Left renal pelvis (tissue), 4 donors: ENCODE measurements around the gene SYT5. TPM values are rescaled to one million over a fixed set of nuclear protein-coding genes. Genes with fewer than 3 reads are reported as not detected.
A peak's percentile ranks its signal among the peaks of the same experiment; 100 is the strongest.
"Not testable (repeated sequence)": the region's sequence is repeated elsewhere in the genome, so short reads cannot be mapped to it uniquely, and the experiment has no call there.

ENCODE experiments used
- DNase-seq, 4 donors: peaks; one replicate each; pipeline ENCODE4 v3.0.0-alpha.2; 2013; ENCODE audit warnings: low read depth in 4 of 4, low spot score in 3 of 4
- polyA plus RNA-seq, 4 donors: library from polyadenylated mRNA; unstranded; fragments of 120-200 nt; gene quantifications; one replicate each; pipeline ENCODE4 v1.2.1, GENCODE V29; 2013; ENCODE audit not compliant: insufficient read length in 4 of 4

The SYT5 gene
- under 1 TPM; 0.09 to 0.52 (median 0.29) TPM for polyA plus RNA-seq

GRCh38 chr19:55179606-55180484 is at the start of gene SYT5:
Gene SYT5, minus strand, starts transcription at chr19:55180289. Its CDS starts 1,248 bp downstream, at chr19:55179041.
- no peak for DNase-seq

DNA sequence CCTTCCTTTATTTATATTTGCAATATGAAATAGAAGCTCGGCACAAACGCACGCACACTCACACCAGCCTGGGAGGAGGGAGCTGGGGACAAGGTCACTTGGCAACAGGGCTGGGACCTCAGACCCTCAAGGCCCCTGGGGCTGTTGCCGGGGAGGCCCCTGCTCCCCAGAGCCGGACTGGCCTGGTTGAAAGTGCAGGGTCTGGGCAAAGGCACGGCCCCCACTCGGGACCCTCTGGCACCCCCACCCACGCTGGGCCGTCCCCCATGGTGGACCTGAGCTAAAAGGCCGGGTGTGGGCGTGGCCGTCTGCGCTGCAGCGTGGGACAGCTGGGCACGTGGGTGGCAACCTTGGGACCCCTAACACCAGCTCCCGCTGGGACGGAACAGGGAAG is 49.7 kb upstream of the SYT5 start:
- DNase-seq, result no peak

- no peak for DNase-seq
These were observed 49.2 kb upstream of the SYT5 start for GRCh38 chr19:55229145-55229788.

DNA sequence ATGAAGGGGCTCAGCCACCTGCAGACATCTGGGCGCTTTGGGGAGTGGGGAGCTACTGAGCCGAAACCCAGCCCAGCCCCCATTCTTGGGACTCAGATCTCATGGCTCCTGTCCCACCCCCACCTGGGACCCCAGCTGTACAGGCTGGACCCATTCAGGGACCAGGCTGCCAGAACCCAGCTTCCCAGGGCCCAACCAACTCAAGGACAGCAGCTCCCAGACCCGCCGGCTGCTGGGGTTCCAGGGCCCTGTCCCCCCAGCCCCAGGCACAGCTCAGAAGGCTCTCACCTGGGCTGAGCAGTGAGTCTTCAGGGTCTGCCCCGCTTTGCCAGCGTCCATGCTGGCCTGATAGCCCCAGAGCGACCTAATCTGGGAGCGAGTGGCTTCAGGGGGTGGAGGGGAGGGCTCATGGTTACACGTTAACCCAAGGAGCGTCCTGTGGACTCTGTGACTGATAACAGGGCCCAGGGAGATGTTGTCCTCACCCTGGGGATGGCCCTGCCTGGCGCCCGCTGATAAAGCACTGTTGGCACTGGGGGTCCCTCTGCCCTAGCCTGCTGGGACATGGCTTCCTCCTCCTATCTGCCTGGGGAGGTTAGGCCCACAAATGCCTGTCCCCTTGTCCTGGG is 48.4 kb upstream of the SYT5 start, which contains the start of gene TMEM86B:
Gene TMEM86B (minus strand): TSS at position 361 of the 629 bp plus-strand sequence. CDS start 22 bp downstream, at position 339.
- no peak for DNase-seq

DNA sequence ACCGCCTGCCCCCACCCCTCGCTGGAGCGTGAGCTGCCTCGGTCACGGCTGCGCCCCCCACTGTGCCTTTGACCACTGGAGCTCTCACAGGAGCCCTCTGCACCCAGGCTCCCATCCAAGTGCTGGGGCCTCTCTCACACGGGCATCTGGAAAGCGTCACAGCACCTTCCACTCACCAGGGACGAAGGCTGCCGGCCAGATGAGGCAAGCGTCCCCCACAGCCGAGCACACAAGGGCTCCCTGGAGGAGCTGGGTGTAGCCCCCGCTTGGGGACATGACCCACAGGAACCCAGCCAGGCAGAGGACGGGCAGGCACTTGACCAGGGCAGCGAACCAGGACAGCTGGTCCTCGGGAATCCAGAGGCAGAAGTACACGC is 47.9 kb upstream of the SYT5 start:
- DNase-seq, result no peak

DNA sequence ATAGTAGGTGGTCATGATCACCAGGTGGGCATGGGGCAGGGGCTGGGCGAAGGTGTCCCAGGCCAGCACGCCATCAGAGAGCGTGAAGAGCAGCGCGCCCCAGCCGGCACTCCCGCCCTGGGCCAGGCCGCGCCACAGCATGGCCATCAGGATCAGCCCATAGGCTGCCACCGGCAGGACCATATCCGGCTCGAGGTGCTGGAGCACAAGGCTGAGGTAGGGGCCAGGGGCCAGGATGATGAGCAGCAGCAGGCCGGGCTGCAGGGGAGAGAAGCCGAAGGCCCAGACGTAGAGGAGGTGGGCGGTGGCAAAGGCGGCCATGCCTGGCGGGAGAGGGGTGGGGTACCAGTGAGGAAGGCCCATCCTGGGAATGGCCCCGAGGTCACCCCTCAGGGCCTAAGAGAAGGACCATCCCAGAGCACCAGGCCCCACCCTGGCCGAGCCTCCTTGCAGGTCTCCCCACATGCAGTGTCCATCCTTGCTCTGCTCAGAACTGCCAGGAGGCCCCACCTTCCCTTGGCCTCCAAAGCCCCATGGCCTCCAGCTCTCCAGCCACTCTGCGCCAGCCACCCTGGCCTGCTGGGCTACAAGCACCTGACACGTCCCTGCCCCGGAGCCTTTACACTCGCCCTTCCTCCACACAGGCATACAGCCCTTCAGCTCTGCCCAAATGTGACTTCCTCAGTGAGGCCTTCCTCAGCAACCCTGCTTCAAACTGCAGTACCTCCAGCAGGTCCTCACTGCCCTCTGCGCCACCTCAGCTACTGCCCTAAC is 47.3 kb upstream of the SYT5 start:
- no peak for DNase-seq

- DNase-seq, result no peak
These were observed 46.7 kb upstream of the SYT5 start for GRCh38 chr19:55226788-55227187.

DNA sequence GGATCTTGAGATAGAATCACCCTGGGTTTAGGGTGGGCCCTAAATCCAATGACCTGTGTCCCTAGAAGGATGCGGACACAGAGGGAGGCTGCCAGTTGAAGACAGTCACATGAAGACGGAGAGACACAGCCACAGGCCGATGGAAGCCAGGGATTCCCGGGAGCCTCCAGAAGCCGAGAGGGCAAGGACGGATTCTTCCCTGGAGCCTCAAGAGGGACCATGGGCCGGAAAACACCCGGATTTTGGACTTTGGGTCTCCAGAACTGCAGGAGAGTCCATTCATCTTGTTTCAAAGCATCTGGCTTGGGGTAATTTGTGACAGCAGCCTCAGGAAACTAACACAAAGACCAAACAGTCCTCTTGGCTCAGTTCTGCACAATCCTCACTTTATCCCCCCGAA is 46.2 kb upstream of the SYT5 start:
- DNase-seq, result no peak

- DNase-seq, result no peak
These were observed 45.4 kb upstream of the SYT5 start for GRCh38 chr19:55225415-55225958.

- DNase-seq, result not testable (repeated sequence)
These were observed 44.8 kb upstream of the SYT5 start for GRCh38 chr19:55224679-55225414.

- no peak for DNase-seq
These were observed 44.1 kb upstream of the SYT5 start for GRCh38 chr19:55224038-55224665.

DNA sequence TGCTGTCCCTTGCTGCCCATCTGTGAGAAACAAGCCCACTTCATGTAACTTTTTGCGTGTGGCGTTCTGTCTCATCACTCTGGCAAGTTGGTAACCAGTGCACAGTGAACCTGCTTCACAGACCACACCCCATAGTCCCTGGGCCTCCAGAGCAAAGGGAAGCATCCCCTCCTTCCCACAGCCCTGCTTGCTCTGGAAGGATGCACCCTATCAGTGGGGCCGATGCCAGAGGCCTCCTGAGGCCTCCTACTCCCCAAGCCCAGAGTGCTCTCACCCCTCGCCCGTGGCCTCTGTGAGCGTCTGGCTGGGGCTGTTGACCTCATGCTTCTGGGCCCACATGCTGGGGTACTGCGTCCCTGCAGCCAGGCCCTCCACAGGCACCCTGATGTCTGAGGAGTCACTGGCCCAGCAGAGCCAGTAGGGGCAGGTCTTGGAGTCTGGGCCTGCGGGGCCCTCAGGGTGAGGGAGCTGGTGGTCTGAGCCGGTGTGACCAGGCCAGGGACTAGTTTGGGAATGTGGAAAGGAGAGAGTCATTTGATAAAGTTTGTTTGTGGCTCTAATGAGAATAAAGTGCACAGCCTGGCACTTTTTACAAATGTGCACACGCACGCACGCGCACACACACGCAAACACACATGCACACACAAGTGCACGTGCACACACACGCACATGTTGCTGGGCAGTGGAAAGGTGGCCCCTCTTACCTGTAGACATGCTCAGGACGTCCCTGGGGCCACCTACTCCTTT is 43.4 kb upstream of the SYT5 start:
- no peak for DNase-seq

DNA sequence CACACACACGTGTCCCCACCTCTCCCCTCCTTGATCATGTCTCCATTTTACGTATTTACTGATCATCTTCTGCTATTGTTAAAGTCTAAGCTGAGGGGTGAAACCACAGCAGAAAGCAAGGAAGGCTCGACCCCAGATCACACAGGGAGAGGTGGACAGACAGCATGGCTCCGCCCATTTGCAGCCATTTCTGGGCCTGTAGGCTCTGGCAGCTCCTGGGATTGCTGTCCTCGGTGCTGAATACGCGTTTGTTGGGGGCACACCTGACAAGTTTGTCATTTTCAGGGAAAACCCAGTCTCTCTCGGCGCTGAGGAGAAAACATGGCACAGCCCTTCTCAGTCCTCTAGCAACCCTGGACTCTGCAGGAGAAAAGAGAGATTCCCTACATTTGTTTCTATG is 40.4 kb upstream of the SYT5 start:
- no peak for DNase-seq

- peak; percentile 39 to 60 (median 56) for DNase-seq
These were observed 36.5 kb upstream of the SYT5 start for GRCh38 chr19:55216461-55217198.

GRCh38 chr19:55213547-55213946 is 33.5 kb upstream of the SYT5 start:
- no peak for DNase-seq

DNA sequence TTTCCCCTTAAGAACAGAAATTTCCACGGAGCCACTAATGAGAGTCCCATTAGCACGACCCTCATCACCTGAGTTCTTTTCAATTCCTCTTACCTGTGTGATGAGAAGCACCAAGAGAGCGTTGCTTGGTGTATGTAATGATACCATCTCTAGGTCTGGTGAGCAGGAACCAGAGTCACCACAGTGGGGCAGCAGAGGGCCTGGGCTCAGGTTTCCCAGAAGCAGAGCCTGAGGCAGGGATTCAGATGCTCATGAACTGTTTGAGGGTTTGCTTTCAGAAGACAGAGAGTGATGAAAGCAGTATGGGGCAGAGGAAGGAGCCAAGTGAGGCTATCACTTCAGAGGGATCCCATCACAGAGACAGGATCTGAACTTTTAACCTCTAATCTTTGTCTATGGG is 32.4 kb upstream of the SYT5 start:
- DNase-seq, result no peak

DNA sequence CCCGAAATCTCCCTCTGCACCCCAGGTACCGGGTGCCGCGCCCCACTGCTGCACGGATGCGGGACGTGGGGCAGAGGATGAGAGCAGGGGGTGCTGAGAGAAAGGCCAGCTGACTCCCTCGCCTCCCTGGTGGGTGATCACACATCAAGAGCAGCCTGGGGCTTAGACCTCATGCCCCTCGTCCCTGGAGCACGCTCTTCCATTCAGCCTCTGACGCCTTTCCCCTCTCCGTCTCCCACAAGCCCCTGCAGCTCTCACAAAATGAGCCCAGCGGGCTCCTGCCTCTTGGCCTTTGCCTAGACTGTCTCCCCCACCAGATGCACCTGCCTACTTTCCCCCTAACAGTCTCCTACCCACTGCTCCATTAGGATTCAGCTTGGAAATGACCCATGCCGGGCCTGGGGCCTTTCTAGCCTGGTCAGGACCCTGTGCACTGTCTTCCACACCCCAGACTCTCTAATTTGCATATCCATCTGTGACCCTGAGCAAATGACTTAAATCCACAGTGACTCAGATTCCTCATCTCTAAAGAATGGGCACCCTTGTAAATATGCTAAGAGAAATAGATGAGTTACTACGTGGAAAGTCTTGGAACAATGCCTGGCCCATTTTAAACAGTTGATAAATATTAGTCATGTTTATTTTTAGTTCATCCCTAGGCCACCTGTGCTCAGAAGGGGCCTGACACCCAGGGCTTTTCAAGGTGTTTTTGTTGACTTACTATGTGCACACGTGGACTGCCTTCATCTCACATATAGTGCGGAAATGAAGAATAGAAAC is 29.8 kb upstream of the SYT5 start:
- no peak for DNase-seq
